HAP-1 (cell line): Measurements from ENCODE around the gene ERN2.
"Not testable (repeated sequence)": the region's sequence is repeated elsewhere in the genome, so short reads cannot be mapped to it uniquely, and the experiment has no call there.

ENCODE experiments used
- DNase-seq, 2 experiments: peaks; one replicate each; pipeline ENCODE4 v3.0.0-alpha.2; 2016 to 2020; ENCODE audit warnings: low spot score in 2 of 2
- H3K27me3 ChIP-seq: fragments of 250-450 bp; sonication (Bioruptor Pico); 2 replicates; pipeline ENCODE4 v1.5.1; 2020; ENCODE audit warnings: low read depth, mild to moderate bottlenecking, moderate library complexity
- H3K36me3 ChIP-seq: fragments of 250-450 bp; sonication (Bioruptor Pico); replicated peaks from 2 replicates; pipeline ENCODE4 v1.5.1; 2020; ENCODE audit warnings: mild to moderate bottlenecking
- H3K4me1 ChIP-seq: fragments of 250-450 bp; sonication (Bioruptor Pico); 2 replicates; pipeline ENCODE4 v1.5.1; 2020; ENCODE audit warnings: mild to moderate bottlenecking
- H3K4me3 ChIP-seq: fragments of 250-450 bp; sonication (Bioruptor Pico); 2 replicates; pipeline ENCODE4 v1.5.1; 2020; ENCODE audit warnings: mild to moderate bottlenecking, moderate library complexity
- H3K9me3 ChIP-seq: fragments of 250-450 bp; sonication (Bioruptor Pico); 2 replicates; pipeline ENCODE4 v1.5.1; 2020; ENCODE audit warnings: mild to moderate bottlenecking, moderate library complexity
- in situ Hi-C: fragments of 300-500 bp; cut with MboI; formaldehyde crosslinking; loops from 3 replicates; pipeline ENCODE4 v1.14.3; 2020; ENCODE audit warnings: low sequenced_read_pairs, inconsistent platforms, mixed read lengths

The ERN2 gene

DNA sequence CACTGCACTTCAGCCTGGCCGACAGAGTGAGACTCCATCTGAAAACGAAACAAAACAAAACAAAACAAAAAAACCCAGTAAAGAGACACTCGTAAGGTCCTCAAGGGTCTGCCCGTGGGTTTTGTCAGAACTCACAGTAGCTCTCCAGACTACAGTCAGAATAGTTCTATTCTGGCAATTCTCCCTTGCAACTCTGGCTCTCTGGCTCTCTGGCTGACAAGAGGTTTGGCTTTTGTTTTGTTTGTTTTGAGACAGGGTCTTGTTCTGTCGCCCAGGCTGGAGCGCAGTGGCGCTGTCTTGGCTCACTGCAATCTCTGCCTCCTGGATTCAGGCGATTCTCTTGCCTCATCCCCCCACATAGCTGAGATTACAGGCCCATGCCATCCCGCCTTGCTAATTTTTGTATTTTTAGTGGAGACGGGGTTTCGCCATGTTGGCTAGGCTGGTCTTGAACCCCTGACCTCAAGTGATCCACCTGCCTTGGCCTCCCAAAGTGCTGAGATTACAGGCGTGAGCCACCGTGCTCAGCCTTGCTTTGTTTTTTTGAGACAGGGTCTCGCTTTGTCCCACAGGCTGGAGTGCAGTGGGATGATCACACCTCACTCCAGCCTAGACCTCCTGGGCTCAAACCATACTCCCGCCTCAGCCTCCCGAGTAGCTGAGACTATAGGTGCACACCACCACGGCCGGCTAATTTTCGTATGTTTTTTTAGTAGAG is 21.3 kb upstream of the ERN2 start:
- no peaks in the 10 kb centered on the region for H3K36me3 ChIP-seq
- DNase-seq, result no peak
- in situ Hi-C loops, result loop anchor here (10.0 kb wide), 1 partner anchor 300 kb away; no protein-coding TSS in a partner anchor
- no peaks in the 10 kb centered on the region for H3K27me3 ChIP-seq
- H3K4me3 ChIP-seq, result no peak overlapping the region
- H3K4me1 ChIP-seq, result no peaks in the 10 kb centered on the region
- no peaks in the 10 kb centered on the region for H3K9me3 ChIP-seq

DNA sequence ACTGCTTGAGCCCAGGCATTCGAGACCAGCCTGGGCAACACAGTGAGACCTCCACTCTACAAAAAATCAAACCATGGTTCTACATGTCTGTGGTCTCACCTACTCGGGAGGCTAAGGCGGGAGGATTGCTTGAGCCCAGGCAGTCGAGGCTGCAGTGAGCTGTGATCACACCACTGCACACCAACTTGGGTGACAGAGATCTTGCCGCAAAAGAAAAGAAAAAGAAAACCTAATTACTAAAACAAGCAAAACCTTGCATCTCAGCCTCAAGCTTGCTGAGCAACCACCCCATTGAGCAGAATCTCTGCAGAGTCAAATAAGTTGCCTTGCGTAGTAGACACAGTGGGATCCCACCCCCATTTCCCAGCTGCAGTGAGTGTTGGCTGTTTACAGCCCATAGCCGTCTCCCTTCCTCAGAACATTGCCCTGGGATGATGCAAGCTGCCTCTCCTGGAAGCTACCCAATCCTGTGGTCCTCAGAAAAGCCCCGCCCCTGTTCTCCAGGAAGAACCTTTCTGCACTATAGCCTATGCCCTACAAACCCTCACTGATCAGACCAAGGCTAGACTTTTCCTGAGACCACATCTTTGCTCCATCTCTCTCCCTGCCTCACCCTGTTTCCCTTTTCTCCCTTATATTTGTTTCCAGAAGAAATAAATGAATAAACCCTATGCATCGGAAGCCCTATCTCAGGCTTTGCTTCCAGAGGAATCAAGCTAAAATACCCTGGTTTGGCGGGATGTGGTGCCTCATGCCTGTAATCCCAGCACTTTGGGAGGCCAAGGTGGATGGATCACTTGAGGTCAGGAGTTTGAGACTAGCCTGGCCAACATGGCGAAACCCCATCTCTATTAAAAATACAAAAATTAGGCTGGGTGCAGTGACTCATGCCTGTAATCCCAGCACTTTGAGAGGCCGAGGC is 16.7 kb upstream of the ERN2 start:
- H3K27me3 ChIP-seq, result no peaks in the 10 kb centered on the region

DNA sequence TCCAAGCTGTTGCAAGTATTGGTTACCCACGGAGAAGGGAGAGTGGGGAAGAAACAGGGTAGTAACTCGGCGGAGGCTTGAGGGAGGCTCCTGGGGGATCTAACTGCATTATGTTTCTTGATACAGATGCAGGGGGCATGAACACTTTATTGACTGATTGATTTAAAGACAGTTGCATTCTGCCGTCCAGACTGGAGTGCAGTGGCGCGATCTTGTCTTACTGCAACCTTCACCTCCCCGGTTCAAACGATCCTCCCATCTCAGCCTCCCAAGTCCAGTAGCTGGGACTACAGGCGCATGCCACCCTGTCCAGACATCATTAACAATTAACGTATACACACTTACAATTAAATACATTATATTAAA is 15.1 kb upstream of the ERN2 start:
- Histone ChIP-seq H3K4me1 (no peaks in the 10 kb centered on the region), H3K9me3 (no peaks in the 10 kb centered on the region), H3K36me3 (no peaks in the 10 kb centered on the region), H3K4me3 (no peak overlapping the region), H3K27me3 (no peaks in the 10 kb centered on the region)
- DNase-seq, result no peak
- in situ Hi-C loops, result no loop called here

More for the DNA sequence above, 16.7 kb upstream of the ERN2 start:
- Histone ChIP-seq H3K4me1 (no peaks in the 10 kb centered on the region), H3K4me3 (no peak overlapping the region), H3K36me3 (no peaks in the 10 kb centered on the region), H3K9me3 (no peaks in the 10 kb centered on the region)
- DNase-seq, result peak in 1 of 2 experiments; percentile 64
- in situ Hi-C loops, result loop anchor here (10.0 kb wide), 1 partner anchor 305 kb away; no protein-coding TSS in a partner anchor

DNA sequence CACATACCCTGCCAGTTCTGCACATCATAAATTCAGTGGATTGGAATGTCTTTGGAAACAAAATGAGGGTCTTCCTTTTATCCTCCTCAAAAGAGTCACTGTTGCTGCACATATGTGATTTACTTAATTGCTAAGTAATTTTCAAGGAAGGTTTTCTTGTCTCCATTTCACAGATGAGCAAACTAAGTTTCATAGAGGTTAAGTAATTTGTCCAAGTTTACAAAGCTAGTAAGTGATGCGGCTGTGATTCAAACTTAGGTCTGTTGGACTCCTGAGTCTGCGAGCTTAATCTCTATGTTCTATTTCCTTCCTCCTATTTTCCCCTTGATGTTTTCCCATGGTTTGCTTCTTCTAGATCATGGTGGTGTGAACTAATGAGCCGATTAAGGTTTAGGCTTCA is 13.7 kb upstream of the ERN2 start:
- H3K27me3 ChIP-seq, result 0 out of 2 replicates have a peak, but pooled peaks cover under 1% of the 10 kb centered on the region
- H3K36me3 ChIP-seq, result no peaks in the 10 kb centered on the region
- DNase-seq, result no peak
- no peaks in the 10 kb centered on the region for H3K4me1 ChIP-seq
- in situ Hi-C loops, result no loop called here
- no peak overlapping the region for H3K4me3 ChIP-seq
- H3K9me3 ChIP-seq, result no peaks in the 10 kb centered on the region

DNA sequence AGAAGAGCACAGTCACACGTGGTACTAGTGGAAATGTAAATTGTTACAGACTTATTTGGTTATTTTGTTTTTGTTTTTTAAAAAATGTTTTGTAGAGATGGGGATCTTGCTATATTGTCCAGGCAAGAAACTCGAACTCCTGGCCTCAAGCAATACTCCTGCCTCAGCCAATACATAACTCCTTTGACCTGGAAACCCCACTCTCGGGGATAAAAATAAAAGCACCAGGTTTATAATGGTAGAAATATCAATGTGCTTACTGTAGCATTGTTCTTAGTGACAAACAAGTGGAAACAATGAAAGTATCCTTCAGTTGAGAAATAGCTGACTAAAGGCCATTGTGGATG is 11.7 kb upstream of the ERN2 start:
- Histone ChIP-seq H3K4me3 (no peak overlapping the region), H3K27me3 (0 out of 2 replicates have a peak, but pooled peaks cover 2% of the 10 kb centered on the region), H3K4me1 (no peaks in the 10 kb centered on the region), H3K36me3 (no peaks in the 10 kb centered on the region), H3K9me3 (no peaks in the 10 kb centered on the region)
- in situ Hi-C loops, result no loop called here
- DNase-seq, result no peak

DNA sequence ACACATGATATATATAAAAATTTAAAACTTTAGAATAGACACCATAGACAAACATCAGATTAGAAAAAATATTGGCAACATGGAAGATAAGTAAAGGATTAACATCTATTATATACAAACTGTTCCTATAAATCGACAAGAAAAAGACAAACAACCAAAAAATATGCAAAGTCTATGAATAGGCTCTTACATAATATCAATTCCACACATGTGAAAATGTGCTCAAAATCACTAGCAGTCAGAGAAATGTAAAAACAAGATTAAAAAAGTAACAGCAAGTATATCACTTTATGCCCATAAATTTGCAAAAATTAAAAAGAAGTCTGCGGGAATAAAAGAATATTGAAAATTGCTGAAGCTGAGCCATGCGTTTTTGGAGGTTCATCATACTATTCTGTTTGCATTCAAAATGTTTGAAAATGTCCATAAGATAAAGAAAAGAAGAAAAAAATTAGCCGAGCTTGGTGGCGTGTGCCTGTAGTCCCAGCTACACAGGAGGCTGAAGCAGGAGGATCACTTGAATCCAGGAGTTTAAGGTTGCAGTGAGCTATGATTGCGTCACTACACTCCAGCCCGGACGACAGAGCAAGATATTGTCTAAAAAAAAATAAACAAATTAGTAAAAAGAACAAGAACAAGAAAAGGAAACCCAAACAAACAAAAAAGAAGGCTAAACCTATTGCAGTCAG is 11.2 kb upstream of the ERN2 start:
- Histone ChIP-seq H3K4me3 (no peak overlapping the region), H3K27me3 (0 out of 2 replicates have a peak, but pooled peaks cover 2% of the 10 kb centered on the region), H3K4me1 (no peaks in the 10 kb centered on the region), H3K36me3 (no peaks in the 10 kb centered on the region), H3K9me3 (no peaks in the 10 kb centered on the region)
- no peak for DNase-seq
- in situ Hi-C loops, result no loop called here

DNA sequence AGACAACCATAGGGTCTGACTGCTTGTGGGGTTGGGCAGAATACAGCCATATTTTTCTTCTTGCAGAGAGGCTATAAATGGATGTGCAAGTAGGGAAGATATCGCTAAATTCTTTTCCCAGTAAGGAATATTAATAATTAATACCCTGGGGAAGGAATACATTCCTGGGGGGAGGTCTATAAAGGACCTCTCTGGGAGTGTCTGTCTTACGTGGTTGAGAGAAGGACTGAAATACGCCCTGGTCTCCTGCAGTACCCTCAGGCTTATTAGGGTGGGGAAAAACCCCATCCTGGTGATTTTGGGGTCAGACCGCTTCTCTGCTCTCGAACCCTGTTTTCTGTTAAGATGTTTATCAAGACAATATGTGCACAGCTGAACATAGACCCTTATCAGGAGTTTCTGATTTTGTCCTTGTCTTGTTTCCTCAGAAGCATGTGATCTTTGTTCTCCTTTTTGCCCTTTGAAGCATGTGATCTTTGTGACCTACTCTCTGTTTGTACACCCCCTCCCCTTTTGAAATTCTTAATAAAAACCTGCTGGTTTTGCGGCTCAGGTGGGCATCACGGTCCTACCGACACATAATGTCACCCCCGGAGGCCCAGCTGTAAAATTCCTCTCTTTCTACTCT is 9.7 kb upstream of the ERN2 start:
- H3K4me3 ChIP-seq, DNase-seq, H3K36me3 ChIP-seq, H3K4me1 ChIP-seq, H3K27me3 ChIP-seq, H3K9me3 ChIP-seq, in situ Hi-C loops: not testable (repeated sequence)

DNA sequence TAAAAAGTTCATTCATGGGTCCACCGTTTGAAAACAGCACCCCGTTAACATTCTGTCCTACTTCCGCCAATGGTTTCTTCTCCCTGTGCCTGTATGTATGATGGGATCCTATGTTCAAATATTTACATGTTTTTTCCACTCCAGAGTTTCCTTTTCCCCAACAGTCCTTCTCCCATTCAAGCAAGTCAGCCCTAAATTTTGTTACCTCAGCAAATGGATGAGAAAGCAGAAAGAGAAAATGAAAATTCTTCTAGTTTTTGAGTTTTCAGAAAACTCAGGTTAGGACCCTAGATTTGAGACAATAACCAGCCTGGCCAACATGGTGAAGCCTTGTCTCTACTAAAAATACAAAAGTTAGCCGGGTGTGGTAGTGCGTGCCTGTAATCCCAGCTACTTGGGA is 3.5 kb upstream of the ERN2 start:
- in situ Hi-C loops, result no loop called here
- Histone ChIP-seq H3K4me1 (no peaks in the 10 kb centered on the region), H3K36me3 (no peaks in the 10 kb centered on the region), H3K27me3 (peaks cover 6% of the 10 kb centered on the region; the same call in 1 of the 2 replicates), H3K4me3 (no peak overlapping the region), H3K9me3 (no peaks in the 10 kb centered on the region)
- no peak for DNase-seq

DNA sequence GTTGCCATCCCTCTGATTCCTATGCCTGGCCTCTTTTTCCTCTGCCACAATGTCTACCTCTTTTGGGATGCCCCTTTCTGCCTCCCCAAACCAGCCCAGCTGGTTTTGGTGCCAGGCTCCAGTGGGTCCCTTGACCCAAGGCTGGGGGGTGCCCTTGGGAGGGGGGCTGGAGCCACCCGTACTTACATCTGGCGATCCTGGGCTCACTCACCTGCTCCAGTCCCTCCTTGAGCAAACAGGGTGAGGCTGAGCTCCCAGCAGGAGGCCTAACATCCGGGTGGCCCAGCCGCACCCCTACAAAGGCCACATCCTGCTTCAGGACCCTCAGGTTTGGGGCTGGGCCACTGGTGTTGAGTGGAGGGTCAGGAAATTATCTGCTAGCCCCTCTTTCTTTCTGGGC is 1.2 kb downstream of the ERN2 start:
- in situ Hi-C loops, result no loop called here
- H3K4me1 ChIP-seq, result no peaks in the 10 kb centered on the region
- no peaks in the 10 kb centered on the region for H3K27me3 ChIP-seq
- H3K4me3 ChIP-seq, result no peak overlapping the region
- H3K36me3 ChIP-seq, result no peaks in the 10 kb centered on the region
- H3K9me3 ChIP-seq, result no peaks in the 10 kb centered on the region
- DNase-seq, result no peak

DNA sequence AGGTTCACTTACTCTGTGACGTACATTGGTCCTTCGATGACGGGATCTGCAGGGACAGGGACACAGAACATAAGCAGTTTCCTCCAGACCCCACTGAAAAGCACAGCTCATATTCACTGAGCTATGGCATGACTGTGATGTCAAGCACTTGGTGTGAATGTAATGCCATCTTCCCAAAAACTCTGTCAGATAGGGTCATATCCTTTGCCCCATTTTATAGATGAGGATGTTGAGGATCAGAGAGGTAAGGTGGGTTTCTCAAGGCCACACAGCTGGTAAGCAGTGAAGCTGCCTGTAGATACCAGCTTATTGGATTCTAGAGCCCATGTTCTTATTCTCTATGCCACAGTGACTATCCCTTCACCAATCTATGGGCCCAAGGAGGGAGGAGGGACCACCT is 2.5 kb downstream of the ERN2 start:
- in situ Hi-C loops, result no loop called here
- Histone ChIP-seq H3K4me1 (no peaks in the 10 kb centered on the region), H3K36me3 (no peaks in the 10 kb centered on the region), H3K4me3 (no peak overlapping the region), H3K27me3 (no peaks in the 10 kb centered on the region), H3K9me3 (no peaks in the 10 kb centered on the region)
- no peak for DNase-seq

DNA sequence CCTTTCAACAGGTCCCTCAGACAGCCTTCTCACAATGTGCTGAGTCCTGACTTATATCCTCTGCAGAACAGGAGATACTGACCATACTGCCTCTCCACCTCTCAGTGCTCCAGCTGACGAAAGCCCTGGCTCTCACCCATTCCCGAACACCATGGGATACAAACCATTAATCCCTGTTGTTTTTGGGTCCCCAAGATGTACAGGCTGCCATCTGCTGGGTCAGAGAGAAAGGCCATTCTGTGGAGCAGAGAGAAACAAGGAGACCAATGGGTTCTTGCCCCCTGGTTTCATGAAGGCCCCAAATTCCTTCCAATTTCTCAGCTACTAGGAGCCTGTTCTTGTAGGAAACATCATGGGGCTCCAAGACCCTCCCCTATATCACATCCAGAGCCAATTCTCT is 3.0 kb downstream of the ERN2 start:
- in situ Hi-C loops, result no loop called here
- no peaks in the 10 kb centered on the region for H3K9me3 ChIP-seq
- H3K4me3 ChIP-seq, result no peak overlapping the region
- no peaks in the 10 kb centered on the region for H3K4me1 ChIP-seq
- no peaks in the 10 kb centered on the region for H3K36me3 ChIP-seq
- H3K27me3 ChIP-seq, result no peaks in the 10 kb centered on the region
- no peak for DNase-seq

DNA sequence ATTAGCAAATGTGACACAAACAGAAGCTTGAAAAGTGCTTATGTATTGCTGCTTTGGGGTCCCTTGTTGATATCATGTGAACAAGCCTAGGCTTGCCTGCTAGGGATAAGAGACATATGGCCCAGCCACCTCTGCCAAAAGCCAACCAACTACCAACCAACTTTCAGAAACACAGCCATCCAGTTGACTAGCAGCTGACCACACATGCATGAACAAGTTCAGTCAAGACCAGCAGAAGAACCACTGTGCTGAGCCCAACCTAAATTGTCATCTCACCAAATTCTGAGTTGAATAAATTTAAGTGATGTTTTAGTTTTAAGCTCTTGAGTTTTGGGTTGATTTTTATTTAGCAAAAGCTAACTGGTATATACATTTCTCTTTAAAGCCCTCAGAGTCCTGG is 3.5 kb downstream of the ERN2 start:
- no peak for DNase-seq
- H3K4me3 ChIP-seq, result no peak overlapping the region
- H3K9me3 ChIP-seq, result no peaks in the 10 kb centered on the region
- H3K27me3 ChIP-seq, result no peaks in the 10 kb centered on the region
- H3K4me1 ChIP-seq, result no peaks in the 10 kb centered on the region
- in situ Hi-C loops, result no loop called here
- H3K36me3 ChIP-seq, result no peaks in the 10 kb centered on the region

DNA sequence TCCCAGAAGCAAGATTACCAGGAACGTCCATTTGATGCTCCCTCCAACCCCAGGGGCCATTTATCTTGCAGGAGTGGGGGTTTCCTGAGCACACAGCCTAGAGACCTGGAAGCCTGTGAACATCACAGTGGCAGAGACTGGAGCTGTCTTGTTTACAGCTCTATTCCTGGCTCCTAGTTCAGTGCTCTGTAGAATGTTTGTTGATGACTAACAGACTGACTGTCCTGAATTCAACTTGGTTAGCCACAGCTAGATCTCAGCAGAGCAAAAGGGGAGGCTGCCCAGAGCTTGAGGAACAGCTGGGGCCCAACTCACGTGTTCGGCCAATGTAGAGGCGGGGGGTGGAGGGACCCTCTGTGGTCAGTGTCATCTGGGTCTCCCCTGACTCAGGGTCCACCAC is 6.6 kb downstream of the ERN2 start:
- H3K9me3 ChIP-seq, result no peaks in the 10 kb centered on the region
- H3K36me3 ChIP-seq, result no peaks in the 10 kb centered on the region
- H3K4me1 ChIP-seq, result no peaks in the 10 kb centered on the region
- in situ Hi-C loops, result no loop called here
- DNase-seq, result no peak
- H3K27me3 ChIP-seq, result no peaks in the 10 kb centered on the region
- no peak overlapping the region for H3K4me3 ChIP-seq
